Esophagus muscularis mucosa (tissue), 3 donors: Measurements from ENCODE around the gene HPCA.

Source experiments
- POLR2A ChIP-seq: fragments of 450-650 bp; IDR thresholded peaks from one replicate; pipeline ENCODE4 v1.6.1; 2017; ENCODE audit warnings: antibody characterized with exemption, moderate library complexity, mild to moderate bottlenecking, low read depth
- POLR2AphosphoS5 ChIP-seq, 2 donors: sonication (generic); formaldehyde crosslinking; IDR thresholded peaks; one replicate each; pipeline ENCODE4 v1.6.1; 2017; ENCODE audit warnings: antibody characterized with exemption in 2 of 2
- TF ChIP-seq, protein P1 (sequence below), 3 experiments: fragments of 200-600 bp in 2 of 3; fragments of 450-650 bp in 1 of 3; sonication (generic) in 2 of 3; IDR thresholded peaks; one replicate each; pipeline ENCODE4 v1.5.1; 2017 to 2019; ENCODE audit warnings: antibody characterized with exemption in 3 of 3, mild to moderate bottlenecking in 2 of 3, moderate library complexity in 1 of 3

DNA sequence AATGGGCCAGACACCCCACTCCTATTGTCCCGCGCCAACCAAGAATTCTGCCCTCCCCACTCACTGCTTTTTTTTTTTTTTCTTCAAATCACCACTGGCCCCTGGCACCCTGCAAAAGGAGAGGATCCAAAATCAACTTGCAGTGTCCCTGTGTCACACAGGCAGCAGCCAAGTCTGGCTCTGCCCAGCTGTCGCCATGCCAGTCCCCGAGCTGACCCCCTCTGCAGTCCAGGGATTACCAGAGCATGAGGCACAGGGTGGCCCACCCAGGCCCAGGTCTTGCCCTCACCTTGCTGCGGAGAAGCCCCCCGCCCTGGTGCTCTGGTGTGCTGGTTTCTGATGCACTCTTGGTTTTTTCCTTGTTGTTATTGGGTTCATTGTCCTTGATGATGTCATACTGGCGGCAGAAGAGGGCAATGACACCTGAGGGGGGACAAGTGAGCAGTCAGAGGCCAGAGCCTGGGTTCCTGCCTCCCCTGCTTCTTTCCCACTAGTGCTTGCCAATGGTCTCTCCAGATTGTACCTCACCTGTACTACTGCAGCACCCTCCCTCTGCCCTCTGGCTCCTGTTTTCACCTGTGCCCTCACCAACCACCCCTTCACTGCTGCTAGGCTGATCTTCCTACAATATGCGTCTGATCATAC, 21.8 kb upstream of the HPCA start:
- TF ChIP-seq, protein P1, sequence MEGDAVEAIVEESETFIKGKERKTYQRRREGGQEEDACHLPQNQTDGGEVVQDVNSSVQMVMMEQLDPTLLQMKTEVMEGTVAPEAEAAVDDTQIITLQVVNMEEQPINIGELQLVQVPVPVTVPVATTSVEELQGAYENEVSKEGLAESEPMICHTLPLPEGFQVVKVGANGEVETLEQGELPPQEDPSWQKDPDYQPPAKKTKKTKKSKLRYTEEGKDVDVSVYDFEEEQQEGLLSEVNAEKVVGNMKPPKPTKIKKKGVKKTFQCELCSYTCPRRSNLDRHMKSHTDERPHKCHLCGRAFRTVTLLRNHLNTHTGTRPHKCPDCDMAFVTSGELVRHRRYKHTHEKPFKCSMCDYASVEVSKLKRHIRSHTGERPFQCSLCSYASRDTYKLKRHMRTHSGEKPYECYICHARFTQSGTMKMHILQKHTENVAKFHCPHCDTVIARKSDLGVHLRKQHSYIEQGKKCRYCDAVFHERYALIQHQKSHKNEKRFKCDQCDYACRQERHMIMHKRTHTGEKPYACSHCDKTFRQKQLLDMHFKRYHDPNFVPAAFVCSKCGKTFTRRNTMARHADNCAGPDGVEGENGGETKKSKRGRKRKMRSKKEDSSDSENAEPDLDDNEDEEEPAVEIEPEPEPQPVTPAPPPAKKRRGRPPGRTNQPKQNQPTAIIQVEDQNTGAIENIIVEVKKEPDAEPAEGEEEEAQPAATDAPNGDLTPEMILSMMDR (IDR thresholded peaks at IDR 0.05) = no peak
- TF ChIP-seq POLR2A (no peak), POLR2AphosphoS5 (IDR thresholded peaks at IDR 0.05) (no peak)
